ENCODE measurements around the gene ARID3C. TPM values are rescaled to one million over a fixed set of nuclear protein-coding genes. Genes with fewer than 3 reads are reported as not detected.

ARID3C gene
- total RNA-seq, 2 experiments from 2014 or later = 0.38 to 1.9 TPM

GRCh38 chr9:34579104-34579807 is 49.6 kb downstream of the ARID3C start:
- intact Hi-C loops (cut with micrococcal nuclease; ENCODE audit: unreplicated experiment) = no loop called here
- Histone ChIP-seq H3K27ac (ENCODE audit: low read depth, low read length, poor library complexity, severe bottlenecking) (no peak overlapping the region), H3K4me1 (ENCODE audit: insufficient read depth, low read length, poor library complexity, severe bottlenecking) (no peaks in the 10 kb centered on the region), H3K9me2 (ENCODE audit: insufficient read depth, low read length) (no peaks in the 10 kb centered on the region), H3K4me2 (ENCODE audit: low read length) (no peak overlapping the region), H3K9me3 (ENCODE audit: low read length) (no peaks in the 10 kb centered on the region), H3K4me3 (ENCODE audit: low read depth, low read length, poor library complexity, severe bottlenecking) (no peak overlapping the region), H4K20me1 (ENCODE audit: insufficient read depth, low read length) (no peaks in the 10 kb centered on the region), H3K79me2 (ENCODE audit: insufficient read depth, low read depth, low read length) (no peaks in the 10 kb centered on the region), H2AFZ (ENCODE audit: low read length) (no peak overlapping the region), H3K36me3 (ENCODE audit: insufficient read depth, low read length) (no peaks in the 10 kb centered on the region)
- TF ChIP-seq EZH2phosphoT487 (IDR thresholded peaks at IDR 0.05; ENCODE audit: borderline replicate concordance, low read depth, low read length) = peak; percentile 17; the same call in 1 of the 2 replicates
- no peak for TF ChIP-seq CTCF (conservative IDR thresholded peaks at IDR 0.05; ENCODE audit: low read length)
- CTCF ChIA-PET (ENCODE audit: unreplicated experiment) = no interaction called here
- DNase-seq (ENCODE audit: low spot score) = no peak
- POLR2A ChIA-PET = interaction anchor here (0.6 kb wide), 1 partner anchor 119 kb away, joined by 3 read pairs; no protein-coding TSS in a partner anchor
- no TSS peak for BruUV-seq (replicated peaks)

- no peaks in the 10 kb centered on the region for H3K36me3 ChIP-seq (ENCODE audit: insufficient read depth, low read length)
- no peaks in the 10 kb centered on the region for H3K9me2 ChIP-seq (ENCODE audit: insufficient read depth, low read length)
- ChIA-PET CTCF (ENCODE audit: unreplicated experiment) (no interaction called here), POLR2A (interaction anchor here (0.6 kb wide), 1 partner anchor 118 kb away, joined by 3 read pairs; no protein-coding TSS in a partner anchor)
- H3K4me1 ChIP-seq (ENCODE audit: insufficient read depth, low read length, poor library complexity, severe bottlenecking) = no peaks in the 10 kb centered on the region
- no peaks in the 10 kb centered on the region for H4K20me1 ChIP-seq (ENCODE audit: insufficient read depth, low read length)
- TF ChIP-seq EZH2phosphoT487 (IDR thresholded peaks at IDR 0.05; ENCODE audit: borderline replicate concordance, low read depth, low read length) (no peak), CTCF (conservative IDR thresholded peaks at IDR 0.05; ENCODE audit: low read length) (no peak)
- H2AFZ ChIP-seq (ENCODE audit: low read length) = no peak overlapping the region
- H3K79me2 ChIP-seq (ENCODE audit: insufficient read depth, low read depth, low read length) = no peaks in the 10 kb centered on the region
- no TSS peak for BruUV-seq (replicated peaks)
- no peak overlapping the region for H3K27ac ChIP-seq (ENCODE audit: low read depth, low read length, poor library complexity, severe bottlenecking)
- no peaks in the 10 kb centered on the region for H3K9me3 ChIP-seq (ENCODE audit: low read length)
- H3K4me3 ChIP-seq (ENCODE audit: low read depth, low read length, poor library complexity, severe bottlenecking) = no peak overlapping the region
- intact Hi-C loops (cut with micrococcal nuclease; ENCODE audit: unreplicated experiment) = no loop called here
- no peak overlapping the region for H3K4me2 ChIP-seq (ENCODE audit: low read length)
- DNase-seq (ENCODE audit: low spot score) = no peak
Observed at GRCh38 chr9:34578241-34579103, 50.4 kb downstream of the ARID3C start.

All from OCI-LY7 (cell line).